DMS79 (cell line): ENCODE results near the gene FBRSL1.
A peak's percentile ranks its signal among the peaks of the same experiment; 100 is the strongest.

Experiments used
- DNase-seq: peaks from one replicate; lab custom pipeline; 2025; lab: John Stamatoyannopoulos, UW

The FBRSL1 gene

GRCh38 chr12:132558861-132559623 lies 69.1 kb downstream of the FBRSL1 start:
- no peak for DNase-seq

DNA sequence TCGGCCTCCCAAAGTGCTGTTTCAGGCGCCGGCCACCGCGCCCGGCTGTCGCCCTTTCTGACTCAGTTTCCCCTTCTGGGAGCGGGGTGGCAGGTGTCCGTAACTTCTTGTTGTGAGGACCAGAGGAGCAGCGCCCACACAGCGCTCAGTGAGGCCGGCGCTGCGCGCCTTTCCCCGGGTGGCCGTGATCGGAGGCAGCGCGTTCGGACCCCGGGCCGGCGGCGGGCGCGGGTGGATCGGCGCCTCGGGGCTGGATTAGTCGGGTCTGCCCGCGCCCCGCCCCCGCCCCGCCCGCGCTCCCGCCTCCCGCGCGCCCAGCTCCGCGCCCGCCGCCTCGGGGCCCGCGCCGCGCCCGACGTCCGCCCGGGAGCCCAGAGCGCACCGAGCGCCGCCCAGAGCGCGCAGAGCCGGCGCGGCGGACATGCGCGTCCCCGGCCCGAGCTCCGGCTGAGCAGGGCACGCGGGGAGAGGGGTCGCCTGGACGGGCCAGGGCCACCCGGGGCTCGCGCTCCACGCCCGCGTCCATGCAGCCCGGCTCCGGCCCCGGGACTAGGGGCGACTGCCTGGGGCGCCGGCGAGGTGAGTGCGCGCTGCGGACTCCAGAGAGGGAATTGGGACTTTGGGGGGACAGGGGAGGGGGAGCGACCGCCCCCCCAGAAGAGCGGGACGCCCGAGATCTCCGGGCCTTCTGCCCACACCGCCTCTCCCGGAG lies 69.9 kb downstream of the FBRSL1 start:
- peak; percentile 5 for DNase-seq

DNA sequence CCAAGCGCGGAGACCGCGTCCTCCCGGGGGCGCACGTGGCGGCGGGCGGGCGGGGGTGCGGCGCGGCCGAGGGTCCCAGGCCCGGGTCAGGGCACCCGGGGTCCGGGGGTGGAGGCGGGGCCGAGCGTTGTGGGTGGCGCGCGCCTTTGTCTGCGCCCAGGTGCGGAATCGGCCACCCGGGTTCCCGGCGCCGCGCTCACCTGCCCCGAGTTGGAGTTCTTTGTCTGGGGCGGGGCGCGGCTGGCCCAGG lies 70.3 kb downstream of the FBRSL1 start:
- no peak for DNase-seq

- peak; percentile 72 for DNase-seq
These were observed 70.9 kb downstream of the FBRSL1 start for GRCh38 chr12:132560614-132561426.
